A549 treated with AZD9567 at 1 μM for 4 hours (cell line): ENCODE data around the gene DPT. TPM values are rescaled to one million over a fixed set of nuclear protein-coding genes. Genes with fewer than 3 reads are reported as not detected.

Experiments used
- total RNA-seq: library from RNA; stranded (reverse); fragments of 200-300 nt; extraction: Qiagen RNA extraction; gene quantifications from 5 replicates; pipeline ENCODE4 v1.2.3, GENCODE V29; 2022; ENCODE audit not compliant: insufficient read depth

Gene DPT
- total RNA-seq, result not detected in 5 replicates

GRCh38 chr1:168728473-168729404, at the start of gene DPT:
TSS of gene DPT (minus strand) at chr1:168729206. CDS start at chr1:168729174, 32 bp downstream.

Other genes starting within 250 kb of the DPT start
- gene XCL2, start 185.2 kb downstream of the DPT start, total RNA-seq, result not detected in 5 replicates
- gene XCL1, start 152.6 kb downstream of the DPT start, total RNA-seq, result not detected in 5 replicates